ENCODE results near the gene SYTL4.
"Not testable (repeated sequence)": the region's sequence is repeated elsewhere in the genome, so short reads cannot be mapped to it uniquely, and the experiment has no call there.

The SYTL4 gene

DNA sequence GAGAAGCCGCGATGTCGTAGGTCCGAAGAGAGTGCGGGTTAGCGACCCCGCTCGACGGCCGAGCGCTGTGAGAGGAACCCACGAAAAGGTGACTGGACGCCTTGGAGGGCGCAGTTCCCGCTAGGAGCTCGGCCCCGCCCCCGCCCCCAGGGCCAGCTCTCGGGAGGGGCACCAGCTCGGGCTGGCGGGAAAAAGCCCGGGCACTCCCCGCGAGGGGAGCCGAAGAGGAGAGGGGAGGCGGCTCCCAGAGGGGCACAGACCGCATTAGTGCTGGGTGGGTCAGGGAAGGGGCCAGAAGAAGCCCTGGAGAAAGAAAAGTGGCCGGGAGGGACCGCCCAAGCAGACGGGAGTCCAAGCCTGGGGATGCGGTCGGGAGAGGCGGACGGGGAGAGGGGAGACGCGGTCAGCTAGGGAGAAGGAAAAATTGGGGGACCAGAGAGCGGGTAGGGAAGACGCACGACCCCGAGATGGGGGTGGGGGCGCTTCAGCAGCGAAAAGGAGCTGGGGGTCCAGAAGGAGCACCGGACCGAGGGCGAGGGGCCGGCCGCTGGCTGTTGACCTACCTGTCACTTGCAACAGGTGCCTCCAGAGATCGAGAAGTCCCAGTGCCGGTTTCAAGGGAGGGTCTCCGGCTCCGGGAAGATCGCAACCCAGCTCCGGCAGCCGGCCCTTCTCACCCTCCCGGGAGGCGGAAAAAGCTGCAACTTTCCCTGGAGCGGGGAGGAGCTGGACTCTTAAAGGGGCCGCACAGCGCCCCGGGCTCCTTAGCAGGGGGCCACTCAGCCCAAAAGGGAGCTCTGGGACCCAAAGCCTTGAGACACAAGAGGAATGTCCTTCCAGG, at the start of gene SYTL4:
SYTL4 (minus strand) TSS at position 681 of the 841 bp plus-strand sequence. CDS start 30,084 bp downstream, outside the sequence.
- peak; percentile 1 for DNase-seq

DNA sequence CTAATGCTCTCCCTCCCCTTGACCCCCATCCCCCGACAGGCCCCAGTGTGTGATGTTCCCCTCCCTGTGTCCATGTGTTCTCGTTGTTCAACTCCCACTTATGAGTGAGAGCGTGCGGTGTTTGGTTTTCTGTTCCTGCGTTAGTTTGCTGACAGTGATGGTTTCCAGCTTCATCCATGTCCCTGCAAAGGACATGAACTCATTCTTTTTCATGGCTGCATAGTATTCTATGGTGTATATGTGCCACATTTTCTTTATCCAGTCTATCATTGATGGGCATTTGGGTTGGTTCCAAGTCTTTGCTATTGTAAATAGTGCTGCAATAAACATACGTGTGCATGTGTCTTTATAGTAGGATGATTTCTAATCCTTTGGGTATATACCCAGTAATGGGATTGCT, 37.5 kb upstream of the SYTL4 start:
- not testable (repeated sequence) for DNase-seq

DNA sequence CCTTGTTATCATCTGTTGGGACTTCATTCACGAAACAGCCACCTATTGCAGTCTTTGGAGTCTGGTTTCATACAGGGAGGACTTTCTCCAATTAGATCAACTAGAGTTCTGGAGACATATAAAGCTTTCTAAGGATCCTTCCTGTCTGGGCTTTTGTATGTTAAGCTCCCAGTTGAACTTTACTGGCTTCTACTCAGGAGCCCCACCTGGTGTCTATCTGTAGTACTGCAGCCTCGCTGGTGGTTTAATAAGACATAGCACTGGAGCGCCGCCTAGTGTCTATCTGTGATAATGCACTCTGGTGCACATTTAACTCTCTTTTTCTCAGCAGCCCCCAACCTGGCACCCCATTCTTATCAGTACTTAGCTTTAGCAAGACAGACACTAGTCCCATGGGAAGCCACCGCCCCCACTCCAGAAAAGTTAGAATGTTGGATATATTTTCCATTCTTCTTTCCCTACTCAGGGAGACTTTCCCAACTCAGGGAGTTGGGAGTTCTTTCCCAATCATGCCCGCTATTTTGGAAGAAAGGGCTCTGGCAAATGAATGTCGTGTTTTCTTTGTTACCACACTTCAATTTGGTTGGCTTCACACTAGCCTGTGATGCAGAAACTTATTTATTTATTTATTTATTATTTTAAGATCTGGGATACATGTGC, 36.9 kb upstream of the SYTL4 start:
- peak; percentile 55 for DNase-seq

DNA sequence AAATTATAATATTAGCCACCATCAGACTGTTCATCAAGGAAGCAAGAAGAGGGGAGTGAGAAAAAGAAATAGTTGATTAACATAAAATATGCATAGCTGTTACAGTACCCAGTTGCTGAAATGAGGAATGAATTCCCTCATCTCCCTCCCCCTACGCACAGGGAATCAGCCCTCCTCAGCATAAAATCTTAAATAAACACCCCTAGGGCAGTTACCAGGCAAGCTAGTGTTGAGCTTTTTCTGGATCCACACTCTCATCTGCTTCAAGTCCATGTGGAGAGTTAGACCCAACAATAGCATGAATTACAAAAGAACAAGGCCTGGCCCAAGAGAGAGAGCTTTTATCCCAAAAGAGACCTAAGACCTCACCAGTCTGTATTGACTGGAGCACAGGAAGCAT, 19.0 kb upstream of the SYTL4 start:
- no peak for DNase-seq

DNA sequence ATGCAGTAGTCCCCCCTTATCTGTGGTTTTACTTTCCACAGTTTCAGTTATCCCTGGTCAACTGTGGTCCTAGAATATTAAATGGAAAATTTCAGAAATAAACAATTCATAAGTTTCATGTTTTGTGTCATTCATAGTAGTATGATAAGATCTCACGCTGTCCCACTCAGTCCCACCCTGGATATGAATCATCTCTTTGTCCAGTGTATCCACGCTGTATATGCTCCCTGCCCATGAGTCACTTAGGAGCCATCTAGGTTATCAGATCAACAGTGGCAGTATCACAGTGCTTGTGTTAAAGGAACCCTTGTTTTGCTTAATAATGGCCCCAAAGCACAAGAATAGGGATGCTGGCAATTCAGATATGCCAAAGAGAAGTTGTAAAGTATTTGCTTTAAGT, 16.2 kb upstream of the SYTL4 start:
- DNase-seq = no peak

DNA sequence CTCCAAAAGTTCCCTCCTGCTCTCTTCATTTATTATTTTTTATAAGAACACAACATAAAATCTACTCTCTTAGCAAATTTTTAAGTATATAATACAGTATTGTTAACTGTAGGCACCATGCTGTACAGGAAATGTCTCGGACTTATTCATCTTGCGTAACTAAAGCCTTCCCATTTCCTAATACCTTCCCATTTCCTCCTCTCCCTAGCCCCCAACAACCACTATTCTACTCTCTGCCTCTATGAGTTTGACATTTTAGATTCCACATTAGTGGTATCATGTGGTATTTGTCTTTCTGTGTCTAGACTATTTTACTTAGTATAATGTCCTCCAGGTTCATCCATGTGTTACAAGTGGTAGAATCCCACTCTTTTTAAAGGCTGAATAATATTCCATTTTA, 15.8 kb upstream of the SYTL4 start:
- DNase-seq = no peak

DNA sequence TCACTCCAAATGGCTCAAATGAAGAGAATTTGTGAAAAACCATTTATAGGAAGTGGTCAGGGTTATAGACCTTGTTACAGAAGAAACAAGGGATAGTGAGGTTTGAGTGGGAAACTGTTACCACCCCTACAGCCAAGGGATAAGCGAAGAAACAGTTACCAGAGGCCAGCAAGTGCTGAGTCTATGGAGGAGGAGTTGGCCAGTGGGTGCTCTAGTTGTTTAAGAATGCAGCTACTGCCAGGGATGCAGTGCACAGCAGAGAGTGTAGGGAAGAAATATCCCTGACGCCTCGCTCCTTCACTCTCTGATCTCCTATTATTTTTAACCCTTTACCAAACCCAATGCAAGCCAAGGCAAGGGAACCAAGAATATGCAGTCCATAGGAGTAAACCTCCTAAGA, 15.2 kb upstream of the SYTL4 start:
- DNase-seq = no peak

DNA sequence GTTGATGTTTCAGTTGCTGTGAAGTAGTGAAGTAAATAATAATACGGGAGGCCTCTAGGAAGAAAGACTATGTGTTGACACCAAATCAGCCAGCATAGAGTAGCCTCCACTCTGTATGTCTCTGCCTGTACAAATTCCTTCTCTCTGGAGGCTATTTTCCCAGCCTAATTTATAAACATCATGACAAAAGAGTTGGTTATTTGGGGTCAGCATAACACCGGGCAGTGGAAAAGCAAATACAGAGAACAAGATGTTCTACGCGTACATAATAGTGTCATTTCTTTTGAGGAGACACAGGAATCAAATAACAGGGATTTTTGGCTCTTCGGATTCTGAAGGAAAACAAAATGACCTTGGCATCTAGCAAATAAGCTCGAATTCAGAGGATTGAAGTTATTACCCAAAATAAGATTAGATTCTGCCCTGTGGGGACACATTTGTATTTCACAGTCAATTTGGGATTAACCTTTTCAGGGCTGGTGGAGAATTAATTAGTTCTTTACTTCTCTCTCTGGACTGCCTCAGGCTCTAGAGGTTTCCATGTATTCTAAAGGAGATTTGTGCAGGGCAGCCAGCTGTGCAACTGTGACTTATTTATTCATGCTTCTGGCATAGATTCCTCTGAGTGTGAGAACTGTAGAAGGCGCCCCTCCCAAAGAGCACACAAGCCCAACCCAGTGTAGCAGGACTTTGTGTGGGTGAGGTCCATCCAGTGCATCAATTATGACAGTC, 14.1 kb upstream of the SYTL4 start:
- DNase-seq = no peak

DNA sequence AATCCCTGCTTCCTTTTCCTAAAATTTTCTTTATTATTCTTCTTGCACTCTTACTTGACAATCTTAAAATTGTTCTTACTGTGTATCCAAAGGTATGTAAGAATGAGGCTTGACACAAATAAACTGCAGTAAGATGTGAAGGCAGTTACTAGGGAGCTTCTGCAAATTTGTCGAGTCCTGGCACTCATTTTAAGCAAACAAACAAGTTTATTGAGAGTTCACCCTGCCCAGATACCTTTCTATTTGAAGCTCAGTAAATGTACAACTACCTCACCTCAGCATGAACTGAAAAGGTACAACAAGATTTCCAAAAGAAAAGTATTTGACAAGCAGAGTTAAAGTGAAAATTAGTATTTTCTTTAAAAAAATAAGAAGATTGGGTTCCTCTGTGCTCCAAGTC, 13.3 kb upstream of the SYTL4 start:
- no peak for DNase-seq

DNA sequence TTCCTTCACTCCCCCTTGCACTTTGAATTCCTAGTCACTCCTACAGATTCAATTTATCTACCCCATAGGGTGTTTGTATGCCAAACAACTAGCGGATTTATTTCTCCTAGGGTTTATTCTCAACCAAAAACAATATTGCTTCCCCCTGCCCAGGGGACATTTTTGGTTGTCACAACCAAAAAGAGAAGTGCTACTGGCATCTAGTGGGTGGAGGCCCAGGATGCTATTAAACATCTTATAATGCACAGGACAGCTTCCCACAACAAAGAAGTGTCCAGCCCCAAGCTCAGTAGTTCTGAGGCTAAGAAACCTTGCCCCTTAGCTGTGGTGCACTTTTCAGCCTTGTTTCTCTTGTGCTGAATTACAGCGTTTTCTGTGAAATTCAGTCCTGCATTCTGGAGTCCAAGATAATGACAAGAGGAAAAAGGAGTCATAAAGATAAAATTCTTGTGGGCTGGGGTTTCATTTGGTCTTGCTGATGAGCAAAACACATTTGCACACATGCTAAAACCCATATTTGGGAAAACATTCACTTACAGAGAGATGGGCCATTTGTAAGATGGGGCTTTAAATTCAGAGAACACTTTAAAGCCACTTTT, 11.2 kb upstream of the SYTL4 start:
- peak; percentile 13 for DNase-seq

DNA sequence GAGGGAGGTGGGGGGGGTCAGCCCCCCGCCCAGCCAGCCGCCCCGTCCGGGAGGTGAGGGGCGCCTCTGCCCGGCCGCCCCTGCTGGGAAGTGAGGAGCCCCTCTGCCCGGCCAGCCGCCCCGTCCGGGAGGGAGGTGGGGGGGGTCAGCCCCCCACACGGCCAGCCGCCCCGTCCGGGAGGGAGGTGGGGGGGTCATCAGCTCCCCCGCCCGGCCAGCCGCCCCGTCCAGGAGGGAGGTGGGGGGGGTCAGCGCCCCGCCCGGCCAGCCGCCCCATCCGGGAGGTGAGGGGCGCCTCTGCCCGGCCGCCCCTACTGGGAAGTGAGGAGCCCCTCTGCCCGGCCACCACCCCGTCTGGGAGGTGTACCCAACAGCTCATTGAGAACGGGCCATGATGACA, 7.9 kb downstream of the SYTL4 start:
- DNase-seq = not testable (repeated sequence)

DNA sequence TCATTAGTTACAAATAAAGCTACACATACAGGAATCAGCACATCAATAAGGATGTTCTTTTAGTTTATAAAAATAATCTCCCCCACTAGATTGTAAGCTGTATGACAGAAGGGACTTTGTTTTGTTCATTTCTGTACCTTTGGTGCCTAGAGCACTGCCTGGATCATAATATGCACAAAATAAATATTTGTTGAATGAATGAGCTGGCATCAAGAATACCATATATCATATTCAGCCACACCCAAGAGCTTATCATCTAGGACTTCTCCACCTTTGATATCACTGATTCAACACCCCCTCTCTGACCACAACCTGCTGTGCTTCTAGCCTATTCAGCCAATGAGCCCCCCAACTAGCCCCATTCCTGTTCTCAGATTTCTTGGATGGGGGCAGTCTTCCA, 10.6 kb downstream of the SYTL4 start:
- DNase-seq = no peak

DNA sequence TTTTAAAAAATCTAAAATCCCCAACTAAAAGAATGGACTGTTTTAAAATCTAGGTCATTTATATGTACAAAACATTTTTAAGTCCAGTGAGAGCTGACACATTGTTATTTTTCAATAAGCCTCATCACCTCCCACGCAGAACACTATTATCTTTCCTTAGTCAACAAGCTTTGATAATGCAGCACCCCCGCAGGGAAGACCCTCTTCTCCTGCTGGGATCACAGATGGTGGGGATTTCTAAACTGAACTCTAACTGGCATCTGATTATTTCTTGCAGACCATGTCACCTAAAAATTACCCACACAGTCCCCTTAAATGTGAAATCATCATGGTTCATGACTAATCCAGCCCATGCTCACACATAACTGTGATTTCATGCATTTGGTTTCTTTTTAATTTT, 11.6 kb downstream of the SYTL4 start:
- no peak for DNase-seq

DNA sequence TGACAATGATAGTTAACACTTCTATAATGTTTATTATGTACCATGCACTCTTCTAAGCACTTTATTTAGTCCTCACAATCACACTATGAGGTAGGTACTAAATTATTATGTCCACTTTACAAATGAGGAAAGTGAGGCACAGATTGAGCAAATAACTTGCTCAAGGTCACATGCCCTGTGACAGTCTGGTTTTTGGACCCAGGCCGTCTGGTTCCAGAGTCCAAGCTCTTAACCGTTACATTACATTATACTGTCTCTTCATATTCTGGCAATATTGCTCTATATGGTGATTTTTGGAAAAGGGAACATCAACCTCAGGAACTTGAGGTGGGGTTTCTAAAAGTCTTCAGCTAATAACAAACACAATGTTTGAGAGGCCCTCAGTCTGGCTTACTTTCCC, 12.8 kb downstream of the SYTL4 start:
- DNase-seq = no peak

DNA sequence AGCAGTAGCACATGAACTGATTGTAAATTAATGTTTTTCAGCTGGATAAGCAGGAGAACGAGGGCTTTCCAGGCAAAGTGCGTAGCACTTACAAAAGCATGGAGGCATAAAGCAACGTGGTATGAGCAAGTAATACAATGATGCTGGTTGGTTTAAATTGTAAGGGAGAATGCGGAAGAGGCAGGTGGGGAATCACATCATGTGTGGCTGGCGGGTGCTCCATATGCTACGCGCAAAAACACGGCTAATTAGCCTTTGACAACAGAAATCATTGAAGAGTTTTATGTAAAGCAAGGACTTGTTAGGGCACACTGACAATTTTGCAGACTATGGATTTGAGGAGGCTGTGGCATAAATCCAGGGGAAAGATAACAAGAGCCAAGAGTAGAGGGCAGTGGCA, 14.6 kb downstream of the SYTL4 start:
- DNase-seq = no peak

DNA sequence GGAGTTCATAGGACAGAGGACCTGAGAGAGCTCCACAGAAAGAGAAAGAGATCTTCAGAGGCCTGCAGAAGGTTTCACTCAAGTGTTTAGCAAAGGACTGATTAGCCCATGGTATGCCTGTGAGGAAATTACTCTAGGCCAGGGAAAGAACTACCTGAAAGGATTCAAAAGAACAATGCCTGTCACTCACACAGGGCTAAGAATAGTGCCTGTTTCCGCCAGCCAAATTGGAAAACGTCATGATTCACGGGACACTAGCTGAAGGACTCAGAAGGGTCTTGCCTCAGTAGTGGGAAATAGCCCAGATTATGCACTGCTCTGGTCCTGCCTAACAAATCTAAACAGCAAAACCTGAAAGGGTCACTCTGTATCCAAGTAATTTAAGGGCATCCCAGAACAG, 21.1 kb downstream of the SYTL4 start:
- no peak for DNase-seq

DNA sequence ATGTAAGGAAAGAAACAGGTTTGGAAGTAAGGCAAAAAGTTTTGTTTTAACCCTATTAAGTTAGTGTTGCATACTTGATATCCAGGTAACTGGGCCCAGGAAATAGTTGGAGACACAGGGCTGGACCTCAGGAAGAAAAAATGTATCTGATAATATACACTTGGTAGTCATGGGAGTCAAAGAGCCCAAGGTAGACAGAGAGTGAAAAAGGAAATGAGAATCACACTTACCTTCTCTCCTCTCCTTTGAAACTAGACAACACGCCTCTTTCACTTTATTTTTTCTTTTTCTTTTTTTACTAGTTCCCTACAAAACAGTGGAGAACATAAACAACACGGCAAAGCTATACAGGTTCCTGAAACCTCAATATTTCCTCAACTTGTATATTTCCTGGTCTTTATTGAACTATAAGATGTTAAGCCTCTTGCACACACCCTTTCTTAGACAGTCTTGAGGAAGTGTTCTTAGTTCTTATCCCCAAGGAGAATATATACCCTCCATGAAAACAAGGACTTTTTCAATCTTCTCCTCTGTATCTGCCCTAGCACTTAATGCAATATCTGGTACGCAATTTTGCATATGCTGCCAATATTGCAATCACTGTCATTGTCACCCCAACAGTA, 27.2 kb downstream of the SYTL4 start:
- DNase-seq = no peak

DNA sequence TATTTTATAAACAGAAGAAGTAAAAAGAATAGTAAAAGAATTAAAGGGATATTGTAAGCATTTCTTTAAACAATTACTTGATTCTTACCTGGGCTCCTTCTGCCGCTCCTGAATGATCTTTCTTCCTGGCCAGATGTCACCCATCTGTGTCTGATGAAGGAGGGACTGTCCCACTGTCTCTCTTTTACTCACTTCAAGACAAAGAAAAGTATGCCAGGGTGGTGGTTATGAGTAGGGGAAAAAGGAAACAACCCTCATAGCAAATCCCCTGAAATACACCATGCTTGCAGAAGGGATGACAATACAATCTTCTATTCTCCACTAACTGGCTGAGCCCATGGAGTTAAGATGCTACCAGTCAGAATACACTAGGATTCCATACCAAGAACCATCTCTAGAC, 31.1 kb downstream of the SYTL4 start:
- no peak for DNase-seq

DNA sequence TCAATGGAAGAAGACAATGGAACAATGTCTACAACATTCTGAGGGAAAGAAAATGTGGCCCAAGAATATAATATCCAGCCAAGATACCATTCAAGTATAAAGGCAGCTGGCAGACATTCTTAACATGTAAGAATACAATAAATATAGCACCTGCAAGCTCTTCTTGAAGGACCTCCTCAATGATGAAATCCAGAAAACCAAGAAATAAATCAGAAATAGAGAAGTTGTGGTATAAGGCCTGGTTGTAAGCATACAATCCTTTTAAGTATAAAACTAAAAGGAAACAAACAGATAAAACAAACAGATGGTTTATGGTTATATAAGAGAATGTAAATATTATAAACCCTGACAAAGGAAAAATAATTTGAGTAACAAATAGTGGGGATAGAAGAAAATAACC, 33.4 kb downstream of the SYTL4 start:
- DNase-seq = no peak

DNA sequence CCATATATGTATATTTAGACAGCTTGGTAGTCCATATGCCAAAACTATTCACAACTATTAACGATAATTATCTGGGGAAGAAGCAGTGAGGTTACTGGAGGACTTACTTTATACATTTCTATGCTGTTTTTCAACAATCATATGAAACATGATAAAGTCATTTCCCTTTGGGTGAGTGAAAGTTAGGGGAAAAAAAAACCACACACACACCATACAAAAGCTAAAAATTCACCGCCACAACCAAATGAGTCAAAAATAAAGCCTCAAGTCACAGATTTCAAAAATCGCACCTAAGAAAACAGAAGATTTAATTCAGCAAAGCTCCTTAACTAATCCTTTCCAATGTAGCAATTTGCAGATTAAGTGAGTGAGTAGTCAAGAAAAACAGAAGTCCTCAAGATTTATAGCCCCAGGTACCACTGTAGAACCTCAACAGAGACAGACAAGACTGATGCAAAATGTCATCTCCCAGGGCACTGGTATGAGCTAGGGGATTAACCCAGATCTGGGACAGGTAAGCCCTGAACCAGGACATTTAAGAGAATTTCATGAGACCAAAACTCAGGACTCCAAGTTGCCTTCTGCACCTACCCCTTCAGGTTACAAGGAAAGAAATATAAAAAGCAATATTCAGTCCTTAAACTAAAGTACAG, 35.1 kb downstream of the SYTL4 start:
- no peak for DNase-seq

DNA sequence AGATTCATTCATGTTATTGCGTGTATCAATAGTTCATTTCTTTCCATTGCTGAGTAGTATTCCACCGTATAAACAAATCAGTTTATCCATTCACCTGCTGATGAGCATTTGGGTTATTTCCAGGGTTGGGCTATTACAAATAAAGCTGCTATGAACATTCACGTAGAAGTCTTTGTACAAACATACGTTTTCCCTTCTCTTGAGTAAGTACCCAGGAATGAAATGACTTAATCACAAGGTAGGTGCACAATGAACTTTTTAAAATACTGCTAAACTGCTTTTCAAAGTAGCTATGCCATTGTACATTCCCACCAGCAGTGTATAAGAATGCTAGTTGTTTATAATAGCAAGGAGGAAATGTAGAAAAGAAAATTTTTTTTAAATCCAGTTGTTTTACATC, 35.9 kb downstream of the SYTL4 start:
- no peak for DNase-seq

DNA sequence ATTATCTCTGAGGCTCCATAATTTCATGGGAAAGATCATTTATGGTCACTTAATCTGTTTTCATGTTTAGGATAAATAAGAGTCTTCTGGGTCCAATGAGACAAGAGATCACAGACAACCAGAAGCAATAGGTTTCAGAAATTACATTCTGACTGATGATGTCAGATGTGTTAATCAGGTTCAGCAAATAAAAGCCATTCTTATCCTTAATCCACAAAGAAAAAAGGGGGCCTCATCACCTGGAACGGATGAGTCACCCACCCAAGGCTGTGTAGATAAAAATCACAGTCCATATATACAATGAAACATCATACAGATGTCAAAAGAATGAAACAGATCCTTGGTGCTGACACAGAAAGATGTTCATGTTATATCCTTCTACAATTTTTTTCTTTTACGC, 36.6 kb downstream of the SYTL4 start:
- DNase-seq = no peak

DNA sequence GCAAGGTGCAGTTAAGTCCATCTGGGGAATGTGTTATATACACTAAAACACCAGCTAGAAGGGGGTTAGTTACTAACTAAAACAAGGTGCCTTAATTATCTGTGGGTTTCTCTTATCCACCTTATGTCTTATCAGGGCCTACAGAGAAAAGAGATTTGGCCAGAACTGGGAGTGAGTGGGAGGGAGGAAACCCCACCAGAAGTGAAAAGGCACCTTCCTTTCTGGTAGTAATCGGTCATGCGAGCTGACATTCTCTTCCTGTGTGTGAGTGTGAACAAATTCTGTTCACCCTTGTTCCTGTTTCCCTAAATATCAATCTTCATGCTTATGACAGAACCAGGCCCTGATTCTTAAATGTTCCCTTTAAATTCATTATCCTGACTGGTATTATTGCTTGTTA, 44.4 kb downstream of the SYTL4 start:
- no peak for DNase-seq

All from fibroblast of skin of right quadriceps (primary cell).